H1 (cell line): ENCODE measurements around the gene EPHA7. TPM values are rescaled to one million over a fixed set of nuclear protein-coding genes. Genes with fewer than 3 reads are reported as not detected.

Experiments
- CTCF ChIA-PET: fragments of 300-600 bp; sonication (Branson Sonifier 250); formaldehyde crosslinking; loops from one replicate; lab custom pipeline; 2021; ENCODE audit not compliant: partially characterized antibody; lab: Charles Lee
- POLR2A ChIA-PET: fragments of 300-600 bp; sonication (Branson Sonifier 250); formaldehyde crosslinking; loops from one replicate; lab custom pipeline; 2021; ENCODE audit warnings: inconsistent platforms; ENCODE audit not compliant: partially characterized antibody; lab: Charles Lee
- DNase-seq, 2 experiments: peaks; one replicate each; pipeline versions ENCODE4 v3.0.0 to v3.0.0-alpha.2; 2010 to 2022; ENCODE audit warnings: low spot score in 2 of 2, low read depth in 1 of 2, mixed read lengths in 1 of 2
- FAIRE-seq: peaks from 2 replicates; lab custom pipeline; 2011; peaks lifted over from hg19 to GRCh38; lab: Jason Lieb, UNC
- H2AFZ ChIP-seq: 2 replicates; pipeline ENCODE4 v1.8.1; 2012; ENCODE audit warnings: low read length, inconsistent platforms
- H2AK5ac ChIP-seq: 2 replicates; pipeline ENCODE4 v1.6.1; 2013; ENCODE audit warnings: low read depth, low read length
- H2BK120ac ChIP-seq: replicated peaks from 2 replicates; pipeline ENCODE3; 2013; ENCODE audit warnings: low read depth, low read length, inconsistent platforms
- H2BK12ac ChIP-seq: 2 replicates; pipeline ENCODE4 v1.6.1; 2013; ENCODE audit warnings: low read depth, low read length
- H2BK15ac ChIP-seq: 2 replicates; pipeline ENCODE4 v1.6.1; 2013; ENCODE audit warnings: low read length
- H2BK20ac ChIP-seq: 2 replicates; pipeline ENCODE4 v1.6.1; 2013; ENCODE audit warnings: low read length
- H2BK5ac ChIP-seq: 2 replicates; pipeline ENCODE4 v1.6.1; 2013; ENCODE audit warnings: low read depth, low read length
- H3K14ac ChIP-seq: 2 replicates; pipeline ENCODE4 v1.6.1; 2013; ENCODE audit warnings: inconsistent platforms; ENCODE audit not compliant: insufficient read length
- H3K18ac ChIP-seq: 2 replicates; pipeline ENCODE4 v1.6.1; 2013; ENCODE audit warnings: low read length; ENCODE audit errors: extremely low read depth
- H3K23ac ChIP-seq: 2 replicates; pipeline ENCODE4 v1.6.1; 2013; ENCODE audit warnings: inconsistent platforms; ENCODE audit not compliant: insufficient read length
- H3K23me2 ChIP-seq: 2 replicates; pipeline ENCODE4 v1.6.1; 2013; ENCODE audit warnings: low read depth, low read length
- H3K27ac ChIP-seq: 2 replicates; pipeline ENCODE4 v1.6.1; 2011; ENCODE audit warnings: low read depth, low read length, inconsistent platforms
- H3K27me3 ChIP-seq, 4 experiments: replicated peaks in 1 of 4; 1 replicate in 1 of 4; 2 replicates in 3 of 4; pipeline versions ENCODE4 v1.6.1 to v1.8.1; 2011 to 2013; ENCODE audit warnings: low read length in 3 of 4, mild to moderate bottlenecking in 3 of 4, inconsistent platforms in 2 of 4, mixed read lengths in 2 of 4, moderate library complexity in 1 of 4; ENCODE audit not compliant: control insufficient read depth in 3 of 4, insufficient read depth in 3 of 4; ENCODE audit errors: extremely low read depth in 1 of 4
- H3K36me3 ChIP-seq, 4 experiments: 2 replicates each; pipeline versions ENCODE4 v1.6.1 to v1.8.1; 2011 to 2013; ENCODE audit warnings: mild to moderate bottlenecking in 4 of 4, low read length in 3 of 4, moderate library complexity in 2 of 4, control low read depth in 1 of 4, inconsistent platforms in 1 of 4; ENCODE audit not compliant: insufficient read depth in 4 of 4, control insufficient read depth in 2 of 4
- H3K4ac ChIP-seq: replicated peaks from 2 replicates; pipeline ENCODE3; 2013; ENCODE audit warnings: low read length, low read depth, mixed read lengths, inconsistent platforms; ENCODE audit not compliant: insufficient read length
- H3K4me1 ChIP-seq, 4 experiments: replicated peaks in 1 of 4; 1 replicate in 1 of 4; 2 replicates in 3 of 4; pipeline versions ENCODE4 v1.6.1 to v1.8.1; 2011 to 2013; ENCODE audit warnings: low read length in 3 of 4, inconsistent platforms in 2 of 4, mixed read lengths in 1 of 4; ENCODE audit not compliant: insufficient read depth in 4 of 4, control insufficient read depth in 3 of 4
- H3K4me2 ChIP-seq, 2 experiments: 2 replicates each; pipeline versions ENCODE4 v1.6.1 to v1.8.1; 2011 to 2013; ENCODE audit warnings: low read depth in 2 of 2, low read length in 2 of 2, control low read depth in 1 of 2, inconsistent platforms in 1 of 2, mild to moderate bottlenecking in 1 of 2; ENCODE audit not compliant: insufficient read depth in 1 of 2
- H3K4me3 ChIP-seq, 4 experiments: fragments of 200-600, 300-600 bp in 1 of 4; sonication (generic), shearing (Covaris generic), sonication (Bioruptor Twin) in 1 of 4; 2 replicates each; pipeline versions ENCODE4 v1.5.1 to v1.8.1; 2011 to 2016; ENCODE audit warnings: low read length in 4 of 4, low read depth in 3 of 4, control low read depth in 2 of 4, inconsistent platforms in 2 of 4, mild to moderate bottlenecking in 2 of 4, mixed read lengths in 1 of 4, moderate library complexity in 1 of 4; ENCODE audit not compliant: insufficient read depth in 2 of 4; ENCODE audit errors: extremely low read depth in 1 of 4
- H3K56ac ChIP-seq: replicated peaks from 2 replicates; pipeline ENCODE3; 2013; ENCODE audit warnings: low read depth, mild to moderate bottlenecking, mixed read lengths, low read length, inconsistent platforms; ENCODE audit not compliant: insufficient read length
- H3K79me1 ChIP-seq: 2 replicates; pipeline ENCODE4 v1.6.1; 2013; ENCODE audit warnings: low read depth, low read length, control low read depth
- H3K79me2 ChIP-seq, 2 experiments: 2 replicates each; pipeline versions ENCODE4 v1.6.1 to v1.8.1; 2012 to 2013; ENCODE audit warnings: low read length in 2 of 2, mild to moderate bottlenecking in 2 of 2, inconsistent platforms in 1 of 2; ENCODE audit not compliant: insufficient read depth in 2 of 2, control insufficient read depth in 1 of 2
- H3K9ac ChIP-seq, 4 experiments: replicated peaks in 1 of 4; 1 replicate in 1 of 4; 2 replicates in 3 of 4; pipeline versions ENCODE4 v1.6.1 to v1.8.1; 2011 to 2013; ENCODE audit warnings: low read depth in 3 of 4, low read length in 3 of 4, control low read depth in 2 of 4, mild to moderate bottlenecking in 2 of 4, moderate library complexity in 2 of 4, inconsistent platforms in 1 of 4; ENCODE audit errors: extremely low read depth in 1 of 4
- H3K9me3 ChIP-seq, 2 experiments: 2 replicates each; pipeline versions ENCODE4 v1.6.1 to v1.8.1; 2012 to 2013; ENCODE audit warnings: mild to moderate bottlenecking in 2 of 2, moderate library complexity in 2 of 2, control low read depth in 1 of 2, inconsistent platforms in 1 of 2, low read depth in 1 of 2, low read length in 1 of 2, mixed read lengths in 1 of 2; ENCODE audit not compliant: insufficient read depth in 2 of 2
- H4K20me1 ChIP-seq, 2 experiments: replicated peaks in 1 of 2; 2 replicates each; pipeline versions ENCODE3 to v1.8.1; 2011 to 2013; ENCODE audit warnings: inconsistent platforms in 2 of 2, low read length in 2 of 2, mild to moderate bottlenecking in 1 of 2; ENCODE audit not compliant: insufficient read depth in 2 of 2, control insufficient read depth in 1 of 2
- H4K5ac ChIP-seq: 2 replicates; pipeline ENCODE4 v1.6.1; 2013; ENCODE audit warnings: low read length, low read depth, mixed read lengths, inconsistent platforms; ENCODE audit not compliant: insufficient read length
- H4K8ac ChIP-seq: 2 replicates; pipeline ENCODE4 v1.8.0; 2013; ENCODE audit warnings: mild to moderate bottlenecking, moderate library complexity, low read length, inconsistent platforms; ENCODE audit not compliant: insufficient read depth; ENCODE audit errors: extremely low read depth
- H4K91ac ChIP-seq: replicated peaks from 2 replicates; pipeline ENCODE3; 2013; ENCODE audit warnings: low read length, mixed read lengths, inconsistent platforms; ENCODE audit not compliant: insufficient read length
- CHD1 ChIP-seq: IDR thresholded peaks from 2 replicates; pipeline ENCODE4 v1.6.1; 2012; ENCODE audit warnings: low read depth, low read length, improper control_type of control experiment
- CREB1 ChIP-seq: IDR thresholded peaks from 2 replicates; pipeline ENCODE4 v1.6.1; 2012; ENCODE audit warnings: inconsistent platforms
- GABPA ChIP-seq: IDR thresholded peaks from 2 replicates; pipeline ENCODE4 v1.6.1; 2011; ENCODE audit warnings: mild to moderate bottlenecking, low read length, moderate library complexity, borderline replicate concordance; ENCODE audit not compliant: insufficient read depth
- NANOG ChIP-seq: IDR thresholded peaks from 2 replicates; pipeline ENCODE4 v1.6.1; 2011; ENCODE audit warnings: low read length, low read depth, mild to moderate bottlenecking, inconsistent platforms; ENCODE audit not compliant: insufficient read depth, poor library complexity, severe bottlenecking
- SIX5 ChIP-seq: IDR thresholded peaks from 2 replicates; pipeline ENCODE4 v1.6.1; 2011; ENCODE audit warnings: mild to moderate bottlenecking, low read depth, low read length
- TCF12 ChIP-seq: IDR thresholded peaks from 2 replicates; pipeline ENCODE4 v1.6.1; 2011; ENCODE audit warnings: low read depth, mild to moderate bottlenecking, low read length
- ZNF274 ChIP-seq: IDR thresholded peaks from 2 replicates; pipeline ENCODE4 v1.7.0; 2012; ENCODE audit warnings: low read length, borderline replicate concordance; ENCODE audit errors: extremely low read depth
- WGBS, 2 experiments: shearing (Covaris generic) in 1 of 2; methylation state at CpG; one replicate each; pipeline versions ENCODE4 v1.1.6 to v1.1.7; 2013 to 2015; ENCODE audit warnings: low lambda C conversion rate in 2 of 2, mixed read lengths in 2 of 2, inconsistent platforms in 1 of 2, low coverage in 1 of 2, missing lambda C conversion rate in 1 of 2; ENCODE audit not compliant: insufficient replicate concordance in 2 of 2, insufficient coverage in 1 of 2, insufficient read length in 1 of 2; ENCODE audit errors: extremely low coverage in 1 of 2, missing lambda C conversion rate in 1 of 2; 5-methylcytosine and 5-hydroxymethylcytosine counted together
- polyA plus RNA-seq, 7 experiments: library from polyadenylated mRNA; depleted of rRNA in 3 of 7; stranded (reverse) in 5 of 7; unstranded in 2 of 7; fragments of >200 nt in 5 of 7; fragments of 200-250 nt in 2 of 7; gene quantifications; 1 replicate in 5 of 7; 2 replicates in 1 of 7; 4 replicates in 1 of 7; pipeline versions ENCODE4 v1.2.1 to v1.2.3, GENCODE V29; 2011 to 2013; ENCODE audit warnings: missing spikeins in 2 of 7, mixed read lengths in 2 of 7
- total RNA-seq: library from RNA; stranded (reverse); fragmentation: NEBNext Ultra II Directional; extraction: Animal tissue kit (Norgen Biotek cat#: 25700); gene quantifications from 2 replicates; pipeline ENCODE4 v1.2.1, GENCODE V29; 2021
- TF ChIP-seq, protein P1 (sequence below): IDR thresholded peaks from 2 replicates; pipeline ENCODE4 v1.6.1; 2012; ENCODE audit warnings: inconsistent platforms
- TF ChIP-seq, protein P2 (sequence below): IDR thresholded peaks from 2 replicates; pipeline ENCODE4 v1.6.1; 2012; ENCODE audit warnings: inconsistent platforms

The EPHA7 gene
- total and polyA plus RNA-seq, 2 of the 8 experiments (the other 6 are each of a cell fraction or from before 2014, with no cell fraction given) = 1.3 to 6.8 TPM

DNA sequence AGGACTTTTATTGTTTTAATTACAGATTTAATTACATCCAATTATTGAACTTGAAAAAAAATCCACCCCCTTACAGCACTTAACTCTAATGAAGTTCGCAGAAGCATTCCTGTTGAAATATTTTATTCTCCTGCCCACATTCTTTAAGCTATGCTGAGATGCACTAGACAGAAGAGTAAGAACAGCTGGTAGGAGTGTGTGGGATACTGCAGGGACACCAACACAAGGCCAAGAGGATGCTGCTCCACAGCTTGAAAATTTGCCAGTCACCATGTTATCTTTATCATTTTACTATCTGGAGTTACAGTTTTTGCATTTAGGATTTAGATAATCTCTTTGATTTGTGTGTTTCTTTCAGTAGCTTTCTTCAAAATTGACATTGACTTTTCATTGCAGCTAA, 180.7 kb downstream of the EPHA7 start:
- WGBS, 2 experiments = 95% methylated on average over 1 of the region's 1 CpG; no CpG with 5 or more reads in 1 of the 2 experiments
- H3K4ac ChIP-seq = no peak overlapping the region
- no peaks in the 10 kb centered on the region for H3K79me1 ChIP-seq
- TF ChIP-seq GABPA = no peak
- TF ChIP-seq, protein P1, sequence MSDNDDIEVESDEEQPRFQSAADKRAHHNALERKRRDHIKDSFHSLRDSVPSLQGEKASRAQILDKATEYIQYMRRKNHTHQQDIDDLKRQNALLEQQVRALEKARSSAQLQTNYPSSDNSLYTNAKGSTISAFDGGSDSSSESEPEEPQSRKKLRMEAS = no peak
- TF ChIP-seq ZNF274 = no peak
- no peak for TF ChIP-seq TCF12
- no peak for TF ChIP-seq CHD1
- TF ChIP-seq, protein P2, sequence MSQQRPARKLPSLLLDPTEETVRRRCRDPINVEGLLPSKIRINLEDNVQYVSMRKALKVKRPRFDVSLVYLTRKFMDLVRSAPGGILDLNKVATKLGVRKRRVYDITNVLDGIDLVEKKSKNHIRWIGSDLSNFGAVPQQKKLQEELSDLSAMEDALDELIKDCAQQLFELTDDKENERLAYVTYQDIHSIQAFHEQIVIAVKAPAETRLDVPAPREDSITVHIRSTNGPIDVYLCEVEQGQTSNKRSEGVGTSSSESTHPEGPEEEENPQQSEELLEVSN = no peak
- TF ChIP-seq SIX5 = no peak
- TF ChIP-seq CREB1 = no peak
- TF ChIP-seq NANOG = no peak
- ChIA-PET POLR2A (no interaction called here), CTCF (interaction anchor here (0.6 to 1.4 kb wide), 2 partner anchors 186 to 1017 kb away, joined by 3 read pairs; no protein-coding TSS in a partner anchor)
- H2AFZ ChIP-seq = no peak overlapping the region
- no peak overlapping the region for H3K14ac ChIP-seq
- no peak overlapping the region for H3K4me2 ChIP-seq
- no peak overlapping the region for H3K27ac ChIP-seq
- H3K23me2 ChIP-seq = no peaks in the 10 kb centered on the region
- no peak overlapping the region for H3K4me3 ChIP-seq
- H3K4me1 ChIP-seq = 0 out of 7 replicates have a peak, but pooled peaks cover 0 to 2% (median 0%) of the 10 kb centered on the region in 4 experiments
- H4K20me1 ChIP-seq = no peaks in the 10 kb centered on the region
- no peak overlapping the region for H2BK12ac ChIP-seq
- no peak overlapping the region for H2BK20ac ChIP-seq
- H2BK15ac ChIP-seq = no peak overlapping the region
- H4K5ac ChIP-seq = no peak overlapping the region
- H3K79me2 ChIP-seq = no peaks in the 10 kb centered on the region
- no peak for FAIRE-seq
- no peak overlapping the region for H4K8ac ChIP-seq
- no peak for DNase-seq
- no peak overlapping the region for H2AK5ac ChIP-seq
- no peak overlapping the region for H3K18ac ChIP-seq
- no peaks in the 10 kb centered on the region for H3K36me3 ChIP-seq
- H3K9ac ChIP-seq = no peak overlapping the region
- no peak overlapping the region for H3K56ac ChIP-seq
- no peak overlapping the region for H3K23ac ChIP-seq
- no peaks in the 10 kb centered on the region for H3K27me3 ChIP-seq
- no peaks in the 10 kb centered on the region for H3K9me3 ChIP-seq
- H4K91ac ChIP-seq = no peak overlapping the region
- no peak overlapping the region for H2BK5ac ChIP-seq
- H2BK120ac ChIP-seq = no peak overlapping the region
